Natural killer cell (primary cell): ENCODE measurements around the gene C6orf58. TPM values are rescaled to one million over a fixed set of nuclear protein-coding genes. Genes with fewer than 3 reads are reported as not detected.
"Not testable (repeated sequence)": the region's sequence is repeated elsewhere in the genome, so short reads cannot be mapped to it uniquely, and the experiment has no call there.

Experiments
- ATAC-seq, 3 donors: fragments of 150-1000 bp in 2 of 3; fragments of 200-7000 bp in 1 of 3; cut with Tn5 transposase; 1 replicate in 1 of 3; 2 replicates in 2 of 3; pipeline ENCODE4 v1.10.0; 2021; ENCODE audit warnings: mild to moderate bottlenecking in 2 of 3, moderate library complexity in 2 of 3
- DNase-seq, 2 donors: peaks; one replicate each; pipeline versions ENCODE4 v3.0.0 to v3.0.0-alpha.2; 2013 to 2021; ENCODE audit warnings: mixed read lengths in 1 of 2
- H3K27ac ChIP-seq: one replicate; pipeline ENCODE4 v1.5.1; 2013; ENCODE audit warnings: mild to moderate bottlenecking, low read length
- H3K27me3 ChIP-seq: one replicate; pipeline ENCODE4 v1.6.1; 2013; ENCODE audit warnings: low read length; ENCODE audit not compliant: control insufficient read depth, insufficient read depth
- H3K36me3 ChIP-seq: one replicate; pipeline ENCODE4 v1.6.1; 2013; ENCODE audit warnings: low read length; ENCODE audit not compliant: control insufficient read depth, insufficient read depth
- H3K4me1 ChIP-seq: one replicate; pipeline ENCODE4 v1.6.1; 2013; ENCODE audit warnings: low read length; ENCODE audit not compliant: control insufficient read depth, insufficient read depth
- H3K4me3 ChIP-seq: one replicate; pipeline ENCODE4 v1.5.1; 2013; ENCODE audit warnings: low read length
- H3K9me3 ChIP-seq: one replicate; pipeline ENCODE4 v1.6.1; 2013; ENCODE audit warnings: low read length; ENCODE audit not compliant: control insufficient read depth, insufficient read depth
- H3K27ac Mint-ChIP-seq, 2 donors: one replicate each; pipeline ENCODE4 v1.8.0; 2022; ENCODE audit warnings: mild to moderate bottlenecking in 2 of 2, mixed read lengths in 2 of 2, moderate library complexity in 1 of 2
- H3K27me3 Mint-ChIP-seq, 2 donors: one replicate each; pipeline ENCODE4 v1.8.0; 2022; ENCODE audit warnings: low read depth in 2 of 2, mixed read lengths in 2 of 2
- H3K36me3 Mint-ChIP-seq: one replicate; pipeline ENCODE4 v1.8.0; 2022; ENCODE audit warnings: mixed read lengths
- H3K4me1 Mint-ChIP-seq, 2 donors: one replicate each; pipeline ENCODE4 v1.8.0; 2022; ENCODE audit warnings: mixed read lengths in 2 of 2
- H3K4me3 Mint-ChIP-seq: one replicate; pipeline ENCODE4 v1.8.0; 2022; ENCODE audit warnings: mild to moderate bottlenecking, moderate library complexity, mixed read lengths
- H3K9me3 Mint-ChIP-seq, 2 donors: one replicate each; pipeline ENCODE4 v1.8.0; 2022; ENCODE audit warnings: mixed read lengths in 2 of 2
- CTCF ChIP-seq: fragments of 200-600 bp; IDR thresholded peaks from one replicate; pipeline ENCODE4 v1.8.0; 2022; ENCODE audit warnings: antibody characterized with exemption
- WGBS: methylation state at CpG from one replicate; pipeline ENCODE4 v1.1.7; 2013; ENCODE audit warnings: missing lambda C conversion rate; ENCODE audit not compliant: insufficient coverage; 5-methylcytosine and 5-hydroxymethylcytosine counted together
- intact Hi-C: fragments of 100-400 bp; cut with micrococcal nuclease; formaldehyde crosslinking; loops from one replicate; pipeline ENCODE4 v1.14.2; 2022
- total RNA-seq, 4 donors: library from RNA; stranded (reverse); fragments of 120-200 nt in 1 of 4; gene quantifications; one replicate each; pipeline versions ENCODE4 v1.2.3 to v1.2.4, GENCODE V29; 2013 to 2022

C6orf58 gene
- total RNA-seq, 3 donors from 2014 or later (not counting 1 experiment from before 2014, with no cell fraction given): not detected

DNA sequence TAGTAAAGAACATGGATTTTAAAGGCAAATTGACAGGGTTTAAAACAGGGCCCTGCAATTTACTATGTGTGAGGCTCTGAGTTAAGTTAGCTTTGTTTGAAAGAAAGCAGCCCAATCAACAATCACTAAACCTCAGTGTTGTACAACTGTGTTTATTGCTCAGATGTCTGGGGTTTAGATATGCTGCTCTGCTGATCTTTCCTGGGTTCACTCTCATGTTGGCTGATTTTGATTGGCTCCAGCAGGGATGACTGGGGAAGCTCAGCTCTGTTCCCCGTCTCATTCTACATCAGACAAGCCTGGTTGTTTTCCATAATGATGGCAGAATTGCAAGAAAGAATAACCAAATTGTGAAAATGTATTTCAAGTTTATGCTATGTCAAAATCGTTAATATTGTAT is 10.9 kb downstream of the C6orf58 start:
- Histone ChIP-seq H3K4me1 (no peaks in the 10 kb centered on the region), H3K27me3 (no peaks in the 10 kb centered on the region), H3K27ac (no peak overlapping the region), H3K9me3 (no peaks in the 10 kb centered on the region), H3K36me3 (no peaks in the 10 kb centered on the region), H3K4me3 (no peak overlapping the region)
- ATAC-seq (no peak), DNase-seq (no peak)
- no peak for TF ChIP-seq CTCF
- 79% methylated on average over 2 of the region's 2 CpGs for WGBS
- no peaks in the 10 kb centered on the region for H3K27me3 Mint-ChIP-seq
- H3K36me3 Mint-ChIP-seq: no peaks in the 10 kb centered on the region
- no peaks in the 10 kb centered on the region for H3K9me3 Mint-ChIP-seq
- intact Hi-C loops: no loop called here
- H3K4me1 Mint-ChIP-seq: no peaks in the 10 kb centered on the region
- H3K4me3 Mint-ChIP-seq: no peak overlapping the region
- no peak overlapping the region for H3K27ac Mint-ChIP-seq

GRCh38 chr6:127589135-127589534 is 12.2 kb downstream of the C6orf58 start:
- Histone ChIP-seq H3K27ac (no peak overlapping the region), H3K4me1 (no peaks in the 10 kb centered on the region), H3K9me3 (no peaks in the 10 kb centered on the region), H3K36me3 (no peaks in the 10 kb centered on the region), H3K27me3 (no peaks in the 10 kb centered on the region), H3K4me3 (no peak overlapping the region)
- H3K27me3 Mint-ChIP-seq: no peaks in the 10 kb centered on the region
- H3K9me3 Mint-ChIP-seq: no peaks in the 10 kb centered on the region
- ATAC-seq (no peak), DNase-seq (no peak)
- TF ChIP-seq CTCF: no peak
- no peak overlapping the region for H3K4me3 Mint-ChIP-seq
- H3K27ac Mint-ChIP-seq: no peak overlapping the region
- intact Hi-C loops: no loop called here
- no peaks in the 10 kb centered on the region for H3K4me1 Mint-ChIP-seq
- no peaks in the 10 kb centered on the region for H3K36me3 Mint-ChIP-seq

DNA sequence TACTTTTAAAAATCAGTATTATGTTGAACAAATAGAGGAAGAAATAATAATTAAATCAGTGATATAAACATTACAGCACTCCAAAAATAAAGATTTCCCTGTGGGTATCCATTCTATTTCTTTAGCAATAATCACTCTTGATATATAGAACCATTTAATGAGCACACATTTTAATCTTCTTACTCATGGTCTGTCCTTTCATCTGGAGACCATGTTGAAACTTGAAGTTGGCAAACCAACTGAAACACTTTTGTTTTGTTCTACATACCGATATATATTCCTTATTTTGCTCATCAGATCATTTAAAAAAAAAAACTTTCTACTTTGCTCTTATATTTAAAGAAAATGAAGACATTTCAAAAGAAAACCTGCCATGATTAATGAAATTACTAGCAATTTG is 13.4 kb downstream of the C6orf58 start:
- H3K27ac ChIP-seq: no peak overlapping the region
- no peaks in the 10 kb centered on the region for H3K27me3 ChIP-seq
- H3K4me3 ChIP-seq: no peak overlapping the region
- TF ChIP-seq CTCF: no peak
- ATAC-seq (no peak), DNase-seq (no peak)
- Mint-ChIP-seq H3K4me1 (no peaks in the 10 kb centered on the region), H3K27me3 (no peaks in the 10 kb centered on the region), H3K9me3 (no peaks in the 10 kb centered on the region), H3K4me3 (no peak overlapping the region), H3K27ac (no peak overlapping the region), H3K36me3 (no peaks in the 10 kb centered on the region)
- intact Hi-C loops: no loop called here
- no peaks in the 10 kb centered on the region for H3K9me3 ChIP-seq
- 60% methylated on average over 1 of the region's 1 CpG for WGBS
- H3K4me1 ChIP-seq: no peaks in the 10 kb centered on the region
- no peaks in the 10 kb centered on the region for H3K36me3 ChIP-seq

GRCh38 chr6:127592964-127593363 is 16.0 kb downstream of the C6orf58 start:
- H3K36me3 Mint-ChIP-seq: no peaks in the 10 kb centered on the region
- H3K27me3 ChIP-seq: no peaks in the 10 kb centered on the region
- ATAC-seq (no peak), DNase-seq (no peak)
- no peaks in the 10 kb centered on the region for H3K27me3 Mint-ChIP-seq
- TF ChIP-seq CTCF: no peak
- no peak overlapping the region for H3K27ac ChIP-seq
- intact Hi-C loops: no loop called here
- H3K4me3 ChIP-seq: no peak overlapping the region
- no peak overlapping the region for H3K27ac Mint-ChIP-seq
- 100% methylated on average over 2 of the region's 7 CpGs for WGBS
- no peaks in the 10 kb centered on the region for H3K9me3 Mint-ChIP-seq
- H3K4me1 ChIP-seq: no peaks in the 10 kb centered on the region
- H3K4me1 Mint-ChIP-seq: no peaks in the 10 kb centered on the region
- H3K9me3 ChIP-seq: no peaks in the 10 kb centered on the region
- H3K4me3 Mint-ChIP-seq: no peak overlapping the region
- no peaks in the 10 kb centered on the region for H3K36me3 ChIP-seq

DNA sequence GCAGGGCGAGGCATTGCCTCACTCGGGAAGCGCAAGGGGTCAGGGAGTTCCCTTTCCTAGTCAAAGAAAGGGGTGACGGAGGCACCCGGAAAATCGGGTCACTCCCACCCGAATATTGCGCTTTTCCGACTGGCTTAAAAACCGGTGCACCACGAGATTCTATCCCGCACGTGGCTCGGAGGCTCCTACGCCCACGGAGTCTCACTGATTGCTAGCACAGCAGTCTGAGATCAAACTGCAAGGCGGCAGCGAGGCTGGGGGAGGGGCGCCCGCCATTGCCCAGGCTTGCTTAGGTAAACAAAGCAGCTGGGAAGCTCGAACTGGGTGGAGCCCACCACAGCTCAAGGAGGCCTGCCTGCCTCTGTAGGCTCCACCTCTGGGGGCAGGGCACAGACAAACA is 16.5 kb downstream of the C6orf58 start:
- DNase-seq, H3K27me3 Mint-ChIP-seq, H3K4me1 ChIP-seq, ATAC-seq, H3K27ac Mint-ChIP-seq, H3K27me3 ChIP-seq, H3K36me3 Mint-ChIP-seq, H3K9me3 Mint-ChIP-seq, H3K36me3 ChIP-seq, H3K9me3 ChIP-seq, intact Hi-C loops, H3K4me3 Mint-ChIP-seq, H3K4me3 ChIP-seq, H3K4me1 Mint-ChIP-seq, H3K27ac ChIP-seq: not testable (repeated sequence)
- 94% methylated on average over 16 of the region's 21 CpGs for WGBS
